ENCODE measurements around the gene TWF2.

DNA sequence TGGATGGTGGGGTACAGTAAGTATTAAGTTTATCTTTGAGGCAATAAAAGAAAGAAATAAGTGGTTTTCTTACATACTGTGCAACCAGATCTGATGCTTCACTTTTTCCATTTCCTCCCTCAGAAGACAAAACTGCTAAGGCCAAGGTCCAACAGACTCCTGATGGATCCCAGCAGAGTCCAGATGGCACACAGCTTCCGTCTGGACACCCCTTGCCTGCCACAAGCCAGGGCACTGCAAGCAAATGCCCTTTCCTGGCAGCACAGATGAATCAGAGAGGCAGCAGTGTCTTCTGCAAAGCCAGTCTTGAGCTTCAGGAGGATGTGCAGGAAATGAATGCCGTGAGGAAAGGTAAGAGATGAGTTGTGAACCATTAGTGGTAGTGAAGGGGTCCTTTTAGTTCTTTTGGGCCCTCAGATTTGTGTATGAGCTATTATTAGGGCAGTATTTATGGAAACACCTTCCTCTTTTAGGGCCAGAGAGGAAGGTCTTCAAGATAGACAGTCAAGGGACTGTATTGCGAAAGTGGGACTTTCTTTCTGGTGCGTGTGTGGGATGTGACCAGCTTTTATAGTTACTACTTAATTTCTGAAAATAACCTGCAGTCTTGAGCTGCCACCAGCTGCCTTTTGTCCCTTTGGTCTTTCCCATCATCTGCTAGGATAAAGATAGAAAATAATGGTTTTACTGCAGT lies 36.4 kb downstream of the TWF2 start:
- TF ChIP-seq, protein P1, sequence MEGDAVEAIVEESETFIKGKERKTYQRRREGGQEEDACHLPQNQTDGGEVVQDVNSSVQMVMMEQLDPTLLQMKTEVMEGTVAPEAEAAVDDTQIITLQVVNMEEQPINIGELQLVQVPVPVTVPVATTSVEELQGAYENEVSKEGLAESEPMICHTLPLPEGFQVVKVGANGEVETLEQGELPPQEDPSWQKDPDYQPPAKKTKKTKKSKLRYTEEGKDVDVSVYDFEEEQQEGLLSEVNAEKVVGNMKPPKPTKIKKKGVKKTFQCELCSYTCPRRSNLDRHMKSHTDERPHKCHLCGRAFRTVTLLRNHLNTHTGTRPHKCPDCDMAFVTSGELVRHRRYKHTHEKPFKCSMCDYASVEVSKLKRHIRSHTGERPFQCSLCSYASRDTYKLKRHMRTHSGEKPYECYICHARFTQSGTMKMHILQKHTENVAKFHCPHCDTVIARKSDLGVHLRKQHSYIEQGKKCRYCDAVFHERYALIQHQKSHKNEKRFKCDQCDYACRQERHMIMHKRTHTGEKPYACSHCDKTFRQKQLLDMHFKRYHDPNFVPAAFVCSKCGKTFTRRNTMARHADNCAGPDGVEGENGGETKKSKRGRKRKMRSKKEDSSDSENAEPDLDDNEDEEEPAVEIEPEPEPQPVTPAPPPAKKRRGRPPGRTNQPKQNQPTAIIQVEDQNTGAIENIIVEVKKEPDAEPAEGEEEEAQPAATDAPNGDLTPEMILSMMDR (IDR thresholded peaks at IDR 0.05): no peak
- TF ChIP-seq POLR2A (IDR thresholded peaks at IDR 0.05) (no peak), EP300 (IDR thresholded peaks at IDR 0.05) (no peak)
